GM10266 (cell line): ENCODE results near the gene RPS27.

Source experiments
- DNase-seq: peaks from one replicate; pipeline ENCODE4 v3.0.0; 2012; ENCODE audit errors: extremely low spot score
- TF ChIP-seq, protein P1 (sequence below): IDR thresholded peaks from 2 replicates; pipeline ENCODE4 v1.5.1; 2012; ENCODE audit warnings: mild to moderate bottlenecking, low read depth; ENCODE audit not compliant: control insufficient read depth, insufficient read depth; ENCODE audit errors: missing control alignments

Gene RPS27

GRCh38 chr1:153962088-153963029 is 28.2 kb upstream of the RPS27 start:
- TF ChIP-seq, protein P1, sequence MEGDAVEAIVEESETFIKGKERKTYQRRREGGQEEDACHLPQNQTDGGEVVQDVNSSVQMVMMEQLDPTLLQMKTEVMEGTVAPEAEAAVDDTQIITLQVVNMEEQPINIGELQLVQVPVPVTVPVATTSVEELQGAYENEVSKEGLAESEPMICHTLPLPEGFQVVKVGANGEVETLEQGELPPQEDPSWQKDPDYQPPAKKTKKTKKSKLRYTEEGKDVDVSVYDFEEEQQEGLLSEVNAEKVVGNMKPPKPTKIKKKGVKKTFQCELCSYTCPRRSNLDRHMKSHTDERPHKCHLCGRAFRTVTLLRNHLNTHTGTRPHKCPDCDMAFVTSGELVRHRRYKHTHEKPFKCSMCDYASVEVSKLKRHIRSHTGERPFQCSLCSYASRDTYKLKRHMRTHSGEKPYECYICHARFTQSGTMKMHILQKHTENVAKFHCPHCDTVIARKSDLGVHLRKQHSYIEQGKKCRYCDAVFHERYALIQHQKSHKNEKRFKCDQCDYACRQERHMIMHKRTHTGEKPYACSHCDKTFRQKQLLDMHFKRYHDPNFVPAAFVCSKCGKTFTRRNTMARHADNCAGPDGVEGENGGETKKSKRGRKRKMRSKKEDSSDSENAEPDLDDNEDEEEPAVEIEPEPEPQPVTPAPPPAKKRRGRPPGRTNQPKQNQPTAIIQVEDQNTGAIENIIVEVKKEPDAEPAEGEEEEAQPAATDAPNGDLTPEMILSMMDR: peak; percentile 30
- no peak for DNase-seq

DNA sequence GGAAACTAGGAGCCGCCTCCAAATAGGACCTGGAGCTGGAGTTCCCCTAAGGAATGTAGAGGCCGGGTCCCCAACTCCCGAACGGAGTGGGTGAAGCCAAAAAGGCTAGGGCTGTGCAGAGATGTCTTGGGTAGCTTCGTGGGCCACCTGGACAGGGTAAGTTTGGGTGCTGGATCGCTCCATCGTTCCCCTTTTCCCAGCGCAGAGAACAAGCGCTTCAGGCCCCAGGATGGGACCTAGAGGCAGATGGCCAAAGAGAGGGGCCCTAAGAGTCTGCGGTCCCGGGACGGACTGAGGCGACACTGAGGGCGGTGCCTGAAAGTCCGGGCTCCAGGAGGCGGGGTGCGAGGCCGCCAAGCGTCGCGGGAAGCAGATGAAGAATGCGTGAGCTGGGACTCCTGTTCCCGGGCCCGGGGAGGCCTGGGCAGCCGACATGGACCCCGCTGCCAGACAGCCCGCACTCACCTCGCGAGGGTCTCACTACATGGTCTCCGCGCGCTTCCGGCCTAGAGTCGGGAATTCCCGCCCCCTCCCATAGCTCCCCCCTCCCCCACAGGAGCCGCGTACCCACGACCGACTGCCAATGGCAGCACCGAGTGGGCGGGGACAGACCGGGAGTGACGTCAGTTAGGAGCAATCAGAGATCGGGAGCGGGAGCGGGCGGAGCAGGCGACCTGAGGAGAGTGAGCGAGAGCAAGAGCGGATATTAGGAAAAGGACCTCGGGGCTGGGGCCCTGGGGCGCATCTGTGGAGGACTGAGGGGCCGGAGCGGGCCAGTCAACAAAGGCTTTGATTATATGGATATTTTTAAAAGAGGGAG is 27.3 kb upstream of the RPS27 start, which contains the start of gene SLC39A1:
SLC39A1 (minus strand) TSS at position 508 of the 820 bp plus-strand sequence. CDS start 822 bp downstream, outside the sequence.
- TF ChIP-seq, protein P1: no peak
- DNase-seq: peak; percentile 89

DNA sequence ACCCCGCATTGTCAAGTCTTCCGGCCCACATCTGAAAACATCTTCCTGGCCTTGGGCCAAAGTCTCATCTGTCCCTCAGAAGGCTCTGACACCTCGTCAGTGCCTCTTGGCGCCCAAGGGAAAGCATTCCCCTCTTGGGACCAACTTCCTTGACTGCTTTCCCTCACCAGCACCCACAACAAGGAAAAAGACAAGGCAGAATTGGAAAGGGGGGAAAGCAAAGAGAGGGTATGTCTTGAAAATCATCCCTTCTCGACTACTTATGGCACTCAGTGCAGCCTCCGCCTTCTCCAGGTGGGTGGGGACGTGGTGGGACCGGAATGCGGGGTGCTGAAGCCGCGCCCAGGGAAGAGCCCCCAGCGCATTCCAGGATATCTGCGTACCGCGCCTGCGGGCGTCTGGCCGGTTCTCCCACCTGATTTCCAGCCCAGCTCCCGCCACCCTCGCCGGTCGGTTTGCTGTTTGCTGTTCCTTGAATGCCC is 26.7 kb upstream of the RPS27 start:
- DNase-seq: no peak
- TF ChIP-seq, protein P1: no peak

DNA sequence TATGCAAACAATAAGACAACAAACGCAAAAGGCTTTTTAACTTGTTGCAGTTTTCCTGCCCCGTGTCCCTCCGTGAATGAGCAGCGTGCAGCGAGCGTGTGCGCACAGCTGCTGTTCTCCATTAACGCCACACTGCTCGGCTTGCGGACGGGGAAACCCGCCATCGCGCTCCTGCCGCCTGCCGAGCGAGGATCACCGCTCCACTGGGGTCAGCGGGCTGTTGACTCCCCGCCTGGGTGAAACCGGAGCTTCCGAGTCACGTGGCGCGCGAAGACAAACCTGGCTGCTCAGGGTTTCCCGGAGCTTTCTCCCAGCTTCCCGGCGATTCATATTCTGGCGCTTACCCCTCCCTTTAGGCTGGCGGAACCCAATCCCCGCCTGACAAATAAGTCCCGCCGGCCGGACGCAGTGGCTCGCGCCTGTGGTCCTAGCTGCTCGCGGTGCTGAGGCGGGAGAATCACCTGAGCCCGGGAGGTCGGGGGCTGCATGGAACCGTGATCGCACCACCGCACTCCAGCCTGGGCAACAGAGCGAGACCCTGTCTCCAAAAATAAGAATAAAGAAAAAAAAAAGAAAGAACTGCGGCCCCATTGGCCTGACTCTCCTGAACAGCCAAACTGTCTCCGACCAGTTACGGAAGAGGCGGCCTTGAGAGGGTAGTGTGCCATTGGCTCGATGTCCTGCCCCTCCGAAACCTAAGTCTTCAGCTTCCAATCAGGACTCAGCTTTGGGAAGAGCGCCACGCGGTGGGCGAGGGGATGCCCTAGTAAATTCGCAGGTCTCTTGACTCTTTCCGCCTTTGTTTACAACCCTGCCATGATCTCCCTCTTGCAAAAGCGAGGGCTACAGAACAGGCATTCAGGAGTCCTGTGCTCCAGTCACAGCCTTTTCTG is 23.2 kb upstream of the RPS27 start, which contains the start of gene CREB3L4:
CREB3L4 (plus strand) TSS at position 796 of the 893 bp plus-strand sequence. CDS start 624 bp downstream, outside the sequence.
- peak; percentile 90 for DNase-seq
- TF ChIP-seq, protein P1: peak; percentile 62

- TF ChIP-seq, protein P1: no peak
- DNase-seq: no peak
Observed at GRCh38 chr1:153968000-153968363, 22.6 kb upstream of the RPS27 start.

DNA sequence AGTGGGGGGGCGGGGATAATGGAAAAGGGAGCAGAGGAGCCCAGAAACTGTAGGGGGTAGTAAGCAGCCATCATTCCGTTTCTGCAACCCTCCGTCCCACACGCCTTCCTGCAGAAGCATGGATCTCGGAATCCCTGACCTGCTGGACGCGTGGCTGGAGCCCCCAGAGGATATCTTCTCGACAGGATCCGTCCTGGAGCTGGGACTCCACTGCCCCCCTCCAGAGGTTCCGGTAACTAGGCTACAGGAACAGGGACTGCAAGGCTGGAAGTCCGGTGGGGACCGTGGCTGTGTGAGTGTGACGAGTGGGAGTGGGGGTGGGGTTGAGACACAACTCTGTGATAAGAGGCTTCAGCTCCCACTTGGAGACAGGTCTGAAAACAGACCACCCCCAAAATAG is 22.2 kb upstream of the RPS27 start:
- no peak for DNase-seq
- TF ChIP-seq, protein P1: no peak
